ENCODE data around the gene CDT1. TPM values are rescaled to one million over a fixed set of nuclear protein-coding genes. Genes with fewer than 3 reads are reported as not detected.

CDT1 gene
- total RNA-seq, 4 donors from 2014 or later: 0.92 to 2.0 TPM; not detected in 2

DNA sequence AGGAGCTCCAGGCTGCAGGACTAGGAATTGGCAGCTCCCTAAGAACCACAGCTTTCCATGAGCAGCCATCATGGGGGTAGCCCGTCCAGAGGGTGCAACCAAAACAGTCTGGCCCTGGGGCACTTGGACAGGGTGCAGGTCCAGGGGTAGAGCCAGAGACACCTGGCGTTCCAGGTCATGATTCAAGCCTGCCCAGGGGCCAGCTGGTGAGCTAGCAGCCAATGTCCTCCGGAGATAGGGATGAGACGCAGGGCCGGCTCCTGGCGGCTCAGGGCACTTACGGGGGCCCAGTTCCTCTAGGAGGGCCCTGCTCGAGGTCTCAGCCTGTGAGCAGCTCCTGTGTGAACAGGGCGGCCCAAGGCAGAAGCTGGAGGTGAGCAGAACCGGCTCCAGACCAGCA, 40.6 kb upstream of the CDT1 start:
- H3K27ac ChIP-seq: peak overlapping the region in 3 of 4 donors; percentile 91 to 96 (median 94)
- no peaks in the 10 kb centered on the region for H3K27me3 ChIP-seq
- no peaks in the 10 kb centered on the region for H3K9me3 ChIP-seq
- H3K4me1 ChIP-seq: peaks cover 4 to 99% (median 66%) of the 10 kb centered on the region in 3 donors
- H3K36me3 ChIP-seq: peaks cover 0 to 10% of the 10 kb centered on the region in 2 donors
- TF ChIP-seq, protein P1, sequence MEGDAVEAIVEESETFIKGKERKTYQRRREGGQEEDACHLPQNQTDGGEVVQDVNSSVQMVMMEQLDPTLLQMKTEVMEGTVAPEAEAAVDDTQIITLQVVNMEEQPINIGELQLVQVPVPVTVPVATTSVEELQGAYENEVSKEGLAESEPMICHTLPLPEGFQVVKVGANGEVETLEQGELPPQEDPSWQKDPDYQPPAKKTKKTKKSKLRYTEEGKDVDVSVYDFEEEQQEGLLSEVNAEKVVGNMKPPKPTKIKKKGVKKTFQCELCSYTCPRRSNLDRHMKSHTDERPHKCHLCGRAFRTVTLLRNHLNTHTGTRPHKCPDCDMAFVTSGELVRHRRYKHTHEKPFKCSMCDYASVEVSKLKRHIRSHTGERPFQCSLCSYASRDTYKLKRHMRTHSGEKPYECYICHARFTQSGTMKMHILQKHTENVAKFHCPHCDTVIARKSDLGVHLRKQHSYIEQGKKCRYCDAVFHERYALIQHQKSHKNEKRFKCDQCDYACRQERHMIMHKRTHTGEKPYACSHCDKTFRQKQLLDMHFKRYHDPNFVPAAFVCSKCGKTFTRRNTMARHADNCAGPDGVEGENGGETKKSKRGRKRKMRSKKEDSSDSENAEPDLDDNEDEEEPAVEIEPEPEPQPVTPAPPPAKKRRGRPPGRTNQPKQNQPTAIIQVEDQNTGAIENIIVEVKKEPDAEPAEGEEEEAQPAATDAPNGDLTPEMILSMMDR (IDR thresholded peaks at IDR 0.05): no peak
- TF ChIP-seq EP300 (IDR thresholded peaks at IDR 0.05) (no peak), POLR2A (IDR thresholded peaks at IDR 0.05) (no peak), POLR2AphosphoS5 (IDR thresholded peaks at IDR 0.05) (no peak)
- no peak for ATAC-seq
- no CpG with 5 or more reads among the region's 10 CpGs for WGBS, 2 donors (ENCODE audit: low coverage in 1 of 2)
- no peak overlapping the region for H3K4me3 ChIP-seq

DNA sequence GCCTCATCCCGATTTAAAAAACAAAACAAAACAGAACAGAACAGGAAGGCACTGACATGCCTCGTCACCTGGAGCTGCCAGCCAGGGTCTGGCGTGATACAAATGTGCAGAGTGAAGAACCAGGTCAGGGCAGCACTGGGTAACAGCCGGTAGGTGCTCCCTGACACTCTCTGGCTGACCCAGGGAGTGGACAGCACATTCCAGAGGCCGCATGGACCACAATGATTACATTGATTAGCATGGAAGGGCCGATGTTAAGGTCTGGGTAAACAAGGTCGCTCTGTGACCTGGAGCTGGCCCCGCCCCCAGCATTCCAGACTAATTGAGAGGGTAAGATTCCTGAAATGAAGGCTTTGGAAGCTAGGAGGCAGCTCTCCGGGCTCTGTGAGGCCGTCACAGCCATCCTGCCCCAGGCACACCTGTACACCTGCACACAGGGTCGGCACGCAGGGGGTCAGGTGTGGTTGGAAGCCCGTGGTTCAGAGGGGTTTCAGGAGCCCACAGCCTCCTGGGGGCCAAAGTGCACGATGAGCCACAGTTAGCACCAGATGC, 40.0 kb upstream of the CDT1 start:
- H3K4me1 ChIP-seq: peaks cover 8 to 100% (median 73%) of the 10 kb centered on the region in 3 donors
- no peak overlapping the region for H3K4me3 ChIP-seq
- no peaks in the 10 kb centered on the region for H3K9me3 ChIP-seq
- no peaks in the 10 kb centered on the region for H3K27me3 ChIP-seq
- H3K27ac ChIP-seq: peak overlapping the region in 3 of 4 donors; percentile 91 to 96 (median 94)
- peaks cover 0 to 10% of the 10 kb centered on the region in 2 donors for H3K36me3 ChIP-seq
- TF ChIP-seq, protein P1 (IDR thresholded peaks at IDR 0.05): no peak
- TF ChIP-seq POLR2AphosphoS5 (IDR thresholded peaks at IDR 0.05): peak; percentile 26
- WGBS, 2 donors (ENCODE audit: low coverage in 1 of 2): 77% methylated on average over 4 of the region's 14 CpGs; no CpG with 5 or more reads in 1 of the 2 donors
- no peak for ATAC-seq

DNA sequence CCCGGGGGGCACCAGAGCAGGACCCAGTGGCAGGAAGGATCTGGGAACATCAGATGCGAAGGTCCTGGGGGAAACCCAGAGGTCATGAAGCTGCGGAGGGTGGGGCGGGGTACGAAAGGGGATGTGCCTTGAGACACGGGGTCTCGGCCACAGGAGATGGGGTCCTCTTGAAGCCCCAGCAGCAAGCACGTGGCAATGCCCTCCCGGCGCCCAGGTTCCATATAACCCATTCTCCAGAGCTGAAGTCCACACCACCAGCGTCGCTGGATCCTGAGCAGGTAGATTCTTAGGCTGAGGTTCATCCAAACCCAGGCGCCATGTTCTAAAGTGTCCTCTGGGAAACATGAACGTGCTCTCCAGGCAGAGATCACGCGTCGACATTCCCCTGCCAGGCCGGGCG, 39.5 kb upstream of the CDT1 start:
- H3K27ac ChIP-seq: peak overlapping the region in 3 of 4 donors; percentile 91 to 96 (median 94)
- ATAC-seq: no peak
- peaks cover 9 to 100% (median 78%) of the 10 kb centered on the region in 3 donors for H3K4me1 ChIP-seq
- no peaks in the 10 kb centered on the region for H3K9me3 ChIP-seq
- H3K36me3 ChIP-seq: peaks cover 0 to 10% of the 10 kb centered on the region in 2 donors
- H3K4me3 ChIP-seq: no peak overlapping the region
- H3K27me3 ChIP-seq: no peaks in the 10 kb centered on the region
- 80 to 95% methylated on average over 1 to 4 of the region's 19 CpGs for WGBS, 2 donors (ENCODE audit: low coverage in 1 of 2)
- no peak for TF ChIP-seq EP300 (IDR thresholded peaks at IDR 0.05)
- no peak for TF ChIP-seq POLR2AphosphoS5 (IDR thresholded peaks at IDR 0.05)
- TF ChIP-seq POLR2A (IDR thresholded peaks at IDR 0.05): no peak
- TF ChIP-seq, protein P1 (IDR thresholded peaks at IDR 0.05): no peak

DNA sequence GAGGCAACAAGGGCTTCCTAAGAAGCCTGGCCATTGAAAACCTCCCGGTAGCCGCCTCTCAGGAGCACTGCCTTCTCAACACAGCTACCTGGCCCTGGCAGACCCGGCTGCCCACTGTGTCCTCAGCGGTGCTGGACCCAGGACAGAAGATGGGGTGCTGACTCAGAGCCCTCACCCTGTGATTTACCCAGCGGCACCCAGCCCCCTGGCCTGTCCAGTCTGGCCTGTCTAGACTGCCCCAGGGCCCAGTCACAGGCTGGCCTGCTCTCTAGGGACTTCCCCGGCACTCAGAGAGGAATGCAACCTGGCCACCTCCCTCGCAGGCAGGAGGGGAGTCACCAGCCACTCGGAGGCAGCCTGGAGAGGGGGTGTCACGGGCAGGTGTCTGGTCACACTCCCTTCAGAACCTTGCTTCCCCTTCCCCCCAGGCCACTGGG, 38.7 kb upstream of the CDT1 start:
- no peak overlapping the region for H3K4me3 ChIP-seq
- no peak for ATAC-seq
- peaks cover 0 to 10% of the 10 kb centered on the region in 2 donors for H3K36me3 ChIP-seq

More for the DNA sequence above, 38.7 kb upstream of the CDT1 start:
- WGBS, 2 donors (ENCODE audit: low coverage in 1 of 2): 27% methylated on average over 3 of the region's 9 CpGs; no CpG with 5 or more reads in 1 of the 2 donors
- Histone ChIP-seq H3K27me3 (no peaks in the 10 kb centered on the region), H3K27ac (peak overlapping the region in 3 of 4 donors; percentile 62 to 94 (median 91)), H3K9me3 (no peaks in the 10 kb centered on the region), H3K4me1 (peaks cover 9 to 100% (median 78%) of the 10 kb centered on the region in 3 donors)
- no peak for TF ChIP-seq POLR2AphosphoS5 (IDR thresholded peaks at IDR 0.05)
- TF ChIP-seq, protein P1 (IDR thresholded peaks at IDR 0.05): no peak
- TF ChIP-seq EP300 (IDR thresholded peaks at IDR 0.05): no peak
- TF ChIP-seq POLR2A (IDR thresholded peaks at IDR 0.05): no peak
